Ramos (cell line): ENCODE data around the gene SAAL1.

ENCODE experiments used
- in situ Hi-C: fragments of 300-500 bp; cut with MboI; formaldehyde crosslinking; loops from one replicate; pipeline ENCODE4 v1.14.3; 2022; ENCODE audit warnings: low sequenced_read_pairs; ENCODE audit not compliant: unreplicated experiment

SAAL1 gene

GRCh38 chr11:18091731-18092130 lies 14.2 kb downstream of the SAAL1 start:
- in situ Hi-C loops: no loop called here

DNA sequence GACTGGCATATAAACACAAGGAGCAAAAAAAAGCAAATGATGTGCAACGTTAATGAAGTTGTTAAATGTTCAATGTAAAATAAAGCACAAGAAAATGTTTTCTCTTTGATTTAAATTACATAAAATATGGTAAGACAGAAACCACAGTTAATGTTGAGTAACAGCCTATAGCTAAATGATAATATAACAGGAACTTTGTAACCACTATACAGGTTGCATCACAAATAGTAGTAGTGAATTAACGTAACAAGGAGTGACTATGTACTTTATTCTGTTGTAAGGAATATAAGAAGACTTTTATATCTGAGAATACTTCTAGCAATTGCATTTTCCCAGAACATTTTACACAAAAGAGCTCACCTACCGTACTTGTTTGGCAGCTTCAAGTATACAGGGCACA lies 16.9 kb downstream of the SAAL1 start:
- in situ Hi-C loops: no loop called here

GRCh38 chr11:18088366-18088765 lies 17.5 kb downstream of the SAAL1 start:
- in situ Hi-C loops: no loop called here

- in situ Hi-C loops: no loop called here
Measured at GRCh38 chr11:18081551-18081950, 24.3 kb downstream of the SAAL1 start.

- in situ Hi-C loops: no loop called here
Measured at GRCh38 chr11:18080451-18080850, 25.4 kb downstream of the SAAL1 start.

- in situ Hi-C loops: no loop called here
Measured at GRCh38 chr11:18078909-18079308, 27.0 kb downstream of the SAAL1 start.

GRCh38 chr11:18075444-18075843 lies 30.4 kb downstream of the SAAL1 start:
- in situ Hi-C loops: no loop called here

DNA sequence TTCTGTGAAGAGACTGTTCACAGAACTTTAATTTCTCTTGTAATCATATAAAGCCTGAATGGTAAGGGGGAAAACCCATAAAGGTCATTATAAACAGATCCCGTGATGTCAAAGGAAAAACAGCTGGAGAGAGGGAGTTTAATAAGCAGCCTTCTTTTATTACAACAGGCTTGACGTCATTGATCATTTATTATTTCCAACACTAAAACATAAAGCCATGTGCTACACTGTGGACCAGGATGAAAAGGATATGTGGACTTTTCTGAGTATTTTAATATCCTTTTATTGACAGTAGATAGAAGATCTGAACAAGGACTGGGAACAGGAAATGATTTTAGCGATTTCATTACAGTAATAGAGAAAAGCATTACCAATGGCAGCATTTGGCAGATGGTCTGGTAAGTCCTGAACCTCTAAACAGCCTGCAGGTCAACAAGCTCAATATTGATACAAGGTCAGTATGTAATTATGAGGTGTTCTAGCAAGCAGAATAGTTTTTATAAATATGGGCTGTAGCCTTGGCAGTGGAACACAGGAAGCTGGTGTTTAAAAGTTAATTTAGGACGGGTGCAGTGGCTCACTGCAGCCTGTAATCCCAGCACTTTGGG lies 34.7 kb downstream of the SAAL1 start:
- in situ Hi-C loops: no loop called here

DNA sequence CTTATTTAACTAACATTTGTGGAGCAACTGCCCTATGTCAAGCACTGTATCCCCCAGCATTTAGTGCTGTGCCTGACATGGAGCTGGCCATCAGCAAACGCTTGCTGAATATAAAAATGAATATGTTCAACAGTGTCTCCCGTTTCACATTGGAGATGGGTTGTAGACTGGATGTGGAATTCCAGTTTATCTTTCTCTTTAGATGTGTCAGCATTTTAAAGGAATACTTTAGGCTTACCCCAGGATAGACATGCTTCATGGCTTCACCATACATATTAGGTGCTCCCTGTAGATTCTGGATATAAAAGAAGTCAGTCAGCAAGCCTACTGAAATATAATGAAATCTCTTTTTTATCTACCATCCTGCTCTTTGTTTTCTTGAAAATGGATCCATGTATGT lies 38.5 kb downstream of the SAAL1 start:
- in situ Hi-C loops: no loop called here

DNA sequence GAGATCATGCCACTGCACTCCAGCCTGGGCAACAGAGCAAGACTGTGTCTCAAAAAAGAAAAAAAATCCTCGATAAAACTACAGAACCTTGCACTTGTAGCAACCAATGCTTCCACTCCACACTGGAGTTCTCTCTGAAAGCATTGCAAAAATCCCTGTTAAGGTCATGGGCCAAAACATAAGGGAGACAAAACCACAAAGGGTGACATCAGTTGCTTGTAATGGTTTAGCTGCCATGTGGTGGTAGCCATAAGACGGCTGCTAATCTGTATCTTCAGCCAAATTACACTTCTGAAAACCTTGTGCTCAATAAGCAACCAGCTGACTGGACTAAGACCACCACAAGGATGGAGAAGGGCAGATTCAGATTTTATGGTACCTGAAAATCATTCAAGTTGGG lies 39.3 kb downstream of the SAAL1 start:
- in situ Hi-C loops: no loop called here

- in situ Hi-C loops: no loop called here
Measured at GRCh38 chr11:18065572-18065971, 40.3 kb downstream of the SAAL1 start.

- in situ Hi-C loops: no loop called here
Measured at GRCh38 chr11:18064450-18065054, 41.3 kb downstream of the SAAL1 start.

DNA sequence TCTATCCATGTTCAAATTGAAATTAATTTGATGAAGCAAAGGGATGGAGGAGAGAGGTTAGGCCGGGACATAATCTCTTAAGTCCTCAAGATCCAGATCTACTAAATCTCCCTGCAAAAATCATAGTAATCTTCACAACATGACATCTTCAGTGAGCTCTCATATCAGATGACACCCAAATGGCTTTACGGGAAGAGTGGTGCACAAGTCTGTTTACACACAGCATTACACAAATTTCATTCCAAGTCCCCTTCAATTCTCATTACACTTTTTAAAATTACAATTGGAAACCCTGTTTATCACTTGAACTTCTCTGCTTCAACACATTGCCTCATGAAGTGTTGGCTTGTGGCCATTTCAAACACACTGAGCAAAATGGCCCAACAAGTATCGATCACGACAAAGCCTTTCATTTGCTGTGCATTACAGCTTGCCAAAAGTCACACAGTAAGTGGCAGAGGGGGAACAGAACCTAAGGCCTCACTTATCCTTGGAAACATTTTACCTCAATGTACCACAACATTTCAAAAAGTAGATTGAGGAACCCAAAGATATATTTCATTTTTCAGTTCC lies 41.9 kb downstream of the SAAL1 start:
- in situ Hi-C loops: no loop called here

GRCh38 chr11:18063125-18063524 lies 42.8 kb downstream of the SAAL1 start:
- in situ Hi-C loops: no loop called here

- in situ Hi-C loops: no loop called here
Measured at GRCh38 chr11:18061351-18061750, 44.5 kb downstream of the SAAL1 start.

- in situ Hi-C loops: no loop called here
Measured at GRCh38 chr11:18056561-18057181, 49.2 kb downstream of the SAAL1 start.

- in situ Hi-C loops: no loop called here
Measured at GRCh38 chr11:18054511-18055103, 51.3 kb downstream of the SAAL1 start.

DNA sequence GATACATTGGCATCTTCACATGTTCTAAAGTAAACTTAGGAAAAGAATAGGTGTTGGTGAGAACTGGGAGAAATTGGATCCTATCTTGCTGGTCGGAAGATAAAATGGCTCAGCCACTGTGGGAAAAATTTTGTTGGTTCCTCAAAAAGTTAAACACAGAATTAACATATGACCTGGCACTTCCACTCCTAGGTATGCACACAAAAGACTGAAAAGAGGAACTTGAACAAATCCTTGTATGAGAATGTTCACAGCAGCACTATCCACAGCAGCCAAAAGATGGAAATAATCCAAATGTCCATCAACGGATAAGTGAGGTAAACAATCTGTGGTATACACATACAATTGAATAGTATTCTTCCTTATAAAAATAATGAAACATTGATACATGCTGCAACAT lies 55.0 kb downstream of the SAAL1 start:
- in situ Hi-C loops: no loop called here

GRCh38 chr11:18046116-18046777 lies 59.6 kb downstream of the SAAL1 start, which contains the start of gene TPH1:
TPH1 (minus strand) TSS chr11:18046269; CDS start chr11:18040762, 5,507 bp downstream.
- in situ Hi-C loops: no loop called here

- in situ Hi-C loops: no loop called here
Measured at GRCh38 chr11:18036456-18036855, 69.4 kb downstream of the SAAL1 start.
